Neural crest cell (in vitro differentiated cells): ENCODE measurements around the gene ATOX1. TPM values are rescaled to one million over a fixed set of nuclear protein-coding genes. Genes with fewer than 3 reads are reported as not detected.
A peak's percentile ranks its signal among the peaks of the same experiment; 100 is the strongest.

Experiments used
- DNase-seq: peaks from one replicate; pipeline ENCODE4 v3.0.0; 2021; ENCODE audit warnings: low read depth, mixed read lengths, low spot score
- H3K27ac Mint-ChIP-seq: one replicate; pipeline ENCODE4 v1.8.0; 2021; ENCODE audit warnings: mild to moderate bottlenecking, mixed read lengths; ENCODE audit not compliant: unreplicated experiment
- H3K27me3 Mint-ChIP-seq: 2 replicates; pipeline ENCODE4 v1.8.0; 2021; ENCODE audit warnings: low read depth, mild to moderate bottlenecking, mixed read lengths
- H3K36me3 Mint-ChIP-seq: 2 replicates; pipeline ENCODE4 v1.8.0; 2021; ENCODE audit warnings: low read depth, mild to moderate bottlenecking, mixed read lengths
- H3K4me1 Mint-ChIP-seq: 2 replicates; pipeline ENCODE4 v1.8.0; 2021; ENCODE audit warnings: mixed read lengths
- H3K4me3 Mint-ChIP-seq: one replicate; pipeline ENCODE4 v1.8.0; 2021; ENCODE audit warnings: mild to moderate bottlenecking, mixed read lengths
- H3K9me3 Mint-ChIP-seq: 2 replicates; pipeline ENCODE4 v1.8.0; 2021; ENCODE audit warnings: mixed read lengths
- CTCF ChIP-seq: fragments of 200-600 bp; sonication (generic); conservative IDR thresholded peaks from 2 replicates; pipeline ENCODE4 v1.5.0; 2021; ENCODE audit warnings: antibody characterized with exemption, mild to moderate bottlenecking
- total RNA-seq: library from RNA; stranded (reverse); gene quantifications from 2 replicates; pipeline ENCODE4 v1.2.1, GENCODE V29; 2021

The ATOX1 gene
- total RNA-seq, 1 donor from 2014 or later, result 84.6 TPM

DNA sequence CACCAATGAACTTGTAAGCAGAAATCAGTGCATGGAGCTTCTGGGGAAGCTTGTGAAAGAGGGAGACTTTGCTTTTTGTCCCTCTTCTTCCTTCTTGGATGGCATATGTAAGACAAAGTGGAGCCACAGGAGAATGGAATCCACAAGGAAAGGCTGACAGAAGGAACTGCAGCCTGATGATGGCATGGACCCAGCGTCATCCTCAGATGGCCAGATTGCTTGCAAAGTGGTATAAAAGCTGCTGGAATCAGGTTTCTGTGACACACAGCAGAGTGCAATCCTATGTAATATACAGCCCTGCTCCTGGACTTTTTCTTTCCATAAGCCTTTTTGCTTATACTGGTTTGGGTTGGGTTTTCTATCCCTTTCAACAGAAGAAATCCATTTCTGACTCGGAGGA, 40.3 kb downstream of the ATOX1 start:
- H3K27ac Mint-ChIP-seq, result no peak overlapping the region
- DNase-seq, result no peak
- TF ChIP-seq CTCF, result no peak
- H3K36me3 Mint-ChIP-seq, result no peaks in the 10 kb centered on the region
- no peaks in the 10 kb centered on the region for H3K9me3 Mint-ChIP-seq
- no peaks in the 10 kb centered on the region for H3K27me3 Mint-ChIP-seq
- H3K4me3 Mint-ChIP-seq, result no peak overlapping the region
- H3K4me1 Mint-ChIP-seq, result peaks cover 12% of the 10 kb centered on the region

DNA sequence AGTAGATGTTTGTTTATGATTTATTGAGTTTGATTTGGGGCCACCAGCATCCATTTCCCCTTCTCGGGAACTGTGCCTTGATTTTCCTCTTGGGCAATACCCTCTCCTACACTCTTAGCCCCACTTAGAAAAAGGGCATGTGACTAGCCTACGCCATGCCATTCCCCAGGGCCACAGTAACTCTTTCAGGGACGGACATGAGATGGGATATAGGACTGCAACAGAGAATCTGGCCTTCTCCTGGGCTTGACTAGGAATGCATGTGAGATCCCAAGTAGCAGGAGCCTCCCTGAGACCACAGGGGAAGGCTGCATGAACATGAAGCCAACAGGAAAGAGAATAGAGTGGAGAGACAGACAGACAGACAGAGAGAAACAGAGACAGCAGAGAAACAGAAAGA, 41.0 kb downstream of the ATOX1 start:
- DNase-seq, result no peak
- TF ChIP-seq CTCF, result no peak
- Mint-ChIP-seq H3K9me3 (peaks cover 3% of the 10 kb centered on the region), H3K4me3 (no peak overlapping the region), H3K27ac (peak overlapping the region; percentile 73), H3K27me3 (no peaks in the 10 kb centered on the region), H3K36me3 (no peaks in the 10 kb centered on the region), H3K4me1 (peaks cover 12% of the 10 kb centered on the region)

- H3K9me3 Mint-ChIP-seq, result peaks cover 10% of the 10 kb centered on the region
- H3K4me1 Mint-ChIP-seq, result peaks cover 13% of the 10 kb centered on the region
- DNase-seq, result no peak
- no peak overlapping the region for H3K27ac Mint-ChIP-seq
- H3K4me3 Mint-ChIP-seq, result no peak overlapping the region
- TF ChIP-seq CTCF, result no peak
- no peaks in the 10 kb centered on the region for H3K36me3 Mint-ChIP-seq
- no peaks in the 10 kb centered on the region for H3K27me3 Mint-ChIP-seq
These were observed 49.2 kb downstream of the ATOX1 start for GRCh38 chr5:151709109-151709735.

DNA sequence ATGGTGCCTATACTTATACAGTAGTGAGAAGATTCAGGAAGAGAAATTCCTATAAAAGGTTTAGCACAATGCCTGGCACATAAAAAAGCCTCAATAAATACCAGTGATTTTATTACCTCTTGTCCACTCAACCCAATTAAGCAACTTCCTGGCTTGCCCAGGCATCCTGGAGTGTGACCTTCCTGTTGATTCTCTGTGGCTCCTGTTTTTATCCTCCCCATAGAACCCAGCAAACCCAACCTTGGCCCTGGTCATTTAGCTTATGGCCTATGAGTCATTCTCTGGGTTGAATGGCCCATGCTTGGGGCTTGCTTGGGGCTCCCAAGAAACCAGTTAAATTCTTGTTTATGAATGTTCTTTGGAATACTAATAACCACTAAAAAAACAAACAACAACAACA, 50.3 kb downstream of the ATOX1 start:
- Mint-ChIP-seq H3K36me3 (no peaks in the 10 kb centered on the region), H3K4me3 (no peak overlapping the region), H3K27me3 (no peaks in the 10 kb centered on the region), H3K9me3 (peaks cover 10% of the 10 kb centered on the region), H3K27ac (no peak overlapping the region), H3K4me1 (peaks cover 21% of the 10 kb centered on the region)
- TF ChIP-seq CTCF, result no peak
- no peak for DNase-seq

DNA sequence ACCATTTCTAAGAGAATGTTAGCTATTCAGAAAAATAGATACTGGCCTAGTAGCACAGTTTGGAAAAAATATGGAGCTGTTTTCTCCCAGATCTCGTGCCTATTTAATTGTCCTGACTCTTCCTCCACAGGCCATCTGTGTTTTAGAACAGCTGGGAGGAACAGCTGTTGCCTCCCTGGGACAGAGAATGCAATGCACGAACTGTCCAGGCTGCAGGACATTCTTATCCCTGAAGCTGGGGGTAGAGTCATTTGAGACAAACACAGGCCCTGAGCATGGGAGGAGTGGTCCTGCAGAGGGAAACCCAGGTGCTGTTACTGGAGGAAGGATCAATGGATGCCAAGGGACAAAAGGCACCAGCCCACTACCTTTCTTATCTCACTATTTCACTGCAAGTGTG, 50.9 kb downstream of the ATOX1 start:
- TF ChIP-seq CTCF, result no peak
- DNase-seq, result no peak
- Mint-ChIP-seq H3K27ac (no peak overlapping the region), H3K4me3 (no peak overlapping the region), H3K36me3 (no peaks in the 10 kb centered on the region), H3K27me3 (no peaks in the 10 kb centered on the region), H3K9me3 (peaks cover 7% of the 10 kb centered on the region), H3K4me1 (peaks cover 24% of the 10 kb centered on the region)
